PC-3 (cell line): ENCODE results near the gene TOMM34.

Experiments used
- EZH2 ChIP-seq: fragments of 300-600 bp; sonication (generic); IDR thresholded peaks from one replicate; pipeline ENCODE4 v1.6.1; 2017; ENCODE audit warnings: antibody characterized with exemption, mild to moderate bottlenecking, low read length; ENCODE audit not compliant: unreplicated experiment
- TF ChIP-seq, protein P1 (sequence below): fragments of 300-600 bp; sonication (generic); conservative IDR thresholded peaks from 2 replicates; pipeline ENCODE4 v1.5.1; 2017; ENCODE audit warnings: antibody characterized with exemption, low read depth, mild to moderate bottlenecking, low read length

GRCh38 chr20:44911264-44911921 lies 48.8 kb downstream of the TOMM34 start:
- TF ChIP-seq, protein P1, sequence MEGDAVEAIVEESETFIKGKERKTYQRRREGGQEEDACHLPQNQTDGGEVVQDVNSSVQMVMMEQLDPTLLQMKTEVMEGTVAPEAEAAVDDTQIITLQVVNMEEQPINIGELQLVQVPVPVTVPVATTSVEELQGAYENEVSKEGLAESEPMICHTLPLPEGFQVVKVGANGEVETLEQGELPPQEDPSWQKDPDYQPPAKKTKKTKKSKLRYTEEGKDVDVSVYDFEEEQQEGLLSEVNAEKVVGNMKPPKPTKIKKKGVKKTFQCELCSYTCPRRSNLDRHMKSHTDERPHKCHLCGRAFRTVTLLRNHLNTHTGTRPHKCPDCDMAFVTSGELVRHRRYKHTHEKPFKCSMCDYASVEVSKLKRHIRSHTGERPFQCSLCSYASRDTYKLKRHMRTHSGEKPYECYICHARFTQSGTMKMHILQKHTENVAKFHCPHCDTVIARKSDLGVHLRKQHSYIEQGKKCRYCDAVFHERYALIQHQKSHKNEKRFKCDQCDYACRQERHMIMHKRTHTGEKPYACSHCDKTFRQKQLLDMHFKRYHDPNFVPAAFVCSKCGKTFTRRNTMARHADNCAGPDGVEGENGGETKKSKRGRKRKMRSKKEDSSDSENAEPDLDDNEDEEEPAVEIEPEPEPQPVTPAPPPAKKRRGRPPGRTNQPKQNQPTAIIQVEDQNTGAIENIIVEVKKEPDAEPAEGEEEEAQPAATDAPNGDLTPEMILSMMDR = peak; percentile 87
- TF ChIP-seq EZH2 = no peak
